Activated T-cell treated with anti-CD3 and anti-CD28 coated beads for 48 hours (primary cell): ENCODE measurements around the gene MAP7D2.
"Not testable (repeated sequence)": the region's sequence is repeated elsewhere in the genome, so short reads cannot be mapped to it uniquely, and the experiment has no call there.

Experiments
- DNase-seq: peaks from one replicate; pipeline ENCODE4 v3.0.0-alpha.2; 2020; ENCODE audit warnings: low read depth

Gene MAP7D2

DNA sequence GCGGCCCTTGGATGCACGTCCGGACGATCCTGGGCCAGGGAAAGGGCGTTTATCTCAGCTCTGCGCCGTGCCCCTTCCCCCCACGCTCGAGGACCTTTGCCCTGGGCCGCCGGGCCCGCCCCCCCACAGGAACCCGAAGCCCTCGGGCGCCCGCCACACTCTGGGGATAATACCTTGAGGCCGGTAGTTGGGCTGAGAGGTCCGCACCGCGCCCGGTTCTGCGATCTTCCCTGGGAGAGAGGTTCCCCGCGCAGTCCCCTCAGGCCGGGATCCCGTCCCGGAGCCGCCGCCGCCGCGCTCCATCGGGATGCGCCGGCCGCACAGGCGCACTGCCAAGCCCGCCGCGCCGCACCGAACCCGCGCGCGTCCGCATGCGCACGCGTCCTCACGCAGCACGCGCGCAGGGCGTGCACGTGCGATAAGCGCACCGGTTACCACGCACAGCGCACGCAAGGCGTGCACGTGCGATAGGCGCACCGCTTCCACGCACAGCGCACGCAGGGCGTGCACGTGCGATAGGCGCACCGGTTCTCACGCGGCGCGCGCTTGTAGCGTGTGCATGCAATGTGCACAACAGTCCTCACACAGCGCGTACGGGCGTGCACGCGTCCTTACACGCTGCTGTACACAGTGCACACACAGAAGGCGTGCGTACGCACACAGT, at the start of gene MAP7D2:
Gene MAP7D2, minus strand, starts transcription at position 331 of the 664 bp plus-strand sequence. Its CDS starts 28 bp downstream, at position 303.
- no peak for DNase-seq

DNA sequence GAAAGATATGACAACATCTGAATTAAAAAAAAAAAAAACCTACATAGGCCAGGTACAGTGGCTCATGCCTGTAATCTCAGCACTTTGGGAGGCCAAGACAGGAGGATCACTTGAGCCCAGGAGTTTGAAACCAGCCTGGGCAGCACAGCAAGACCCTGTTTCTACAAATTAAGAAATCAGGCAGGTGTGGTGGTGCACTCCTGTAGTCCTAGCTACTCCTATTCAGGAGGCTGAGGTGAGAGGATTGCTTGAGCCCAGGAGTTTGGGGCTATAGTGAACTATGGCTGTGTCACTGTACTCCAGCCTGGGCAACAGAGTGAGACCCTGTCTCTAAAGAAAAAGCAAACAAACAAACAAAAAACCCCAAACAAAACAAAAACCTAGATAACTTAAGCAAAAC, 45.8 kb upstream of the MAP7D2 start:
- not testable (repeated sequence) for DNase-seq

DNA sequence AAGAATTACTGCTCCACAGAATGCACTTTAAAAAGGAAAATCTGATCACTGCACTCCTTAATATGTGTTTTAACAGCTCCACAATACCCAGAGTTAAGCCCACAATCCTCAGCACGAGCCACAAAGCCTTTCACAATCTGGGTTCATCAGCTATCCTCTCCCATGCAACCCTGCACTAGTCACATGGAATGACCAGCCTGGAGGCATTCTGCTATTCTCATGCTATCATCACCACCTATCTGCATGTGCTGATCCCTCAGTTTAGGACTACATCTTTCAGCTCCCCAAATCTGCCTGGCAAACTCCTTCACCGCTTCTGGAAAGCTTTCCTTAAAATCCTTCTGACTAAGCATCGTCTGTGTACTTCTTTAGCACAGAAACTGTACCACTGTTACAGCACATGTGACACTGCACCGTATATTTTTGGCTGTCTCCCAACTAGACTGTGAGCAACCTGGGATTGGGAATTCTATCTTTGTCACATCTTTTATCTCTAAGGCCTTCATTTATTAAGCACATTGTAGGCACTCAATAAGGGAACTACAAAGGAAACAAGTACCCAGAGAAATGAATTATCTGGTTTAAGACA, 43.2 kb upstream of the MAP7D2 start:
- no peak for DNase-seq

DNA sequence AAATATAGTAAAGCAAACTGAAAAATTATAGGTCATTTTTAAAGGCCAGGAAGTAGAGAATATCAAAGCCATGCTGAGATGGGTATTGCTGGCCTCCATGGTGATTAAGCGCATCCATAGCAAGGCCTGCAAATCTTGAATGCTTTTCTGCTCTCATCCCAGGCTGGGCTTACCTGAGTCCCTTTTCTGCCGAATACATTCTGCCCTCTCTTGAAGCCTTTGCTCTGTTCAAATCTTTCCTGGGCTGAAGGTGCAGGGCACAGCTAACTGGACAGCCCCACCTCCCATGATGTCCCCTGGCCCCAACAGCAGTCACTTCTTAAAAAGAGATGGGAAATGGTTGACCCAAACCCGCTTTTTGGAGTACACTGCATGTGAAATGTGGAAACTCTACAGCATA, 35.0 kb upstream of the MAP7D2 start:
- DNase-seq = no peak

- DNase-seq = no peak
Observed at GRCh38 chrX:20149326-20149725, 32.6 kb upstream of the MAP7D2 start.

GRCh38 chrX:20147561-20147960, 30.9 kb upstream of the MAP7D2 start:
- DNase-seq = no peak

DNA sequence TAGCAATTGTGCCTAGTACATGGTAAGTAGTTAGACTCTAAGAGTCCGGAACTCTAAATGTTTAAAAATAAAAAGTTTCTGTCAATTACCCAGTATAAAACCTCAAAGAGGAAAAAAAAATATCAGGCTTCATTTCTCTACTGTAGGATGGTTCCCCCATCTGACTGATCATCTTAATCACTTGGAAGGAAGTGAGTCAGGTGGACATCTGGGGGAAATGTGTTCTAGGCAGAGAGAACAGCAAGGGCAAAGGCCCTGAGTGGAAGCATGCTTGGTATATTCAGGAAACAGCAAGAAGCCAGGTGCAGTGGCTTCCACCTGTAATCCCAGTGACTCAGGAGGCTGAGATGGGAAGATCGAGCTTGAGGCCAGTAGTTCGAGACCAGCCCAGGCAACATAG, 27.8 kb upstream of the MAP7D2 start:
- DNase-seq = no peak

- no peak for DNase-seq
Observed at GRCh38 chrX:20143561-20143960, 26.9 kb upstream of the MAP7D2 start.

DNA sequence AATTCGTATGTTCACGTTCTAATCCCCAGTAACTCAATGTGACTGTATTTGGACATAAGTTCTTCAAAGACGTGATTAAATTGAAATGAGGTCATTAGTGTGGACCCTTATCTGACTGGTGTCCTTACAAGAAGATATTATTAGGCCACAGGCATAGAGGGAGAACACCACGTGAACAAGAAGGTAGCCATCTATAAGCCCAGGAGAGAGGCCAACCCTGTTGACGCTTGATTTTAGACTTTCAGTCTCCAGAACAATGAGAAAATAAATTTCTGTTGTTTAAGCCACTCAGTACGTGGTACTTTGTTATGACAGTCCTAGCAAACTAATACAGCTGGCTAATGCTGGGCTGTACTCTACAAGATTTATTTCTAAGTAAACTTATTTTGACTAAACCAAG, 26.4 kb upstream of the MAP7D2 start:
- DNase-seq = no peak

DNA sequence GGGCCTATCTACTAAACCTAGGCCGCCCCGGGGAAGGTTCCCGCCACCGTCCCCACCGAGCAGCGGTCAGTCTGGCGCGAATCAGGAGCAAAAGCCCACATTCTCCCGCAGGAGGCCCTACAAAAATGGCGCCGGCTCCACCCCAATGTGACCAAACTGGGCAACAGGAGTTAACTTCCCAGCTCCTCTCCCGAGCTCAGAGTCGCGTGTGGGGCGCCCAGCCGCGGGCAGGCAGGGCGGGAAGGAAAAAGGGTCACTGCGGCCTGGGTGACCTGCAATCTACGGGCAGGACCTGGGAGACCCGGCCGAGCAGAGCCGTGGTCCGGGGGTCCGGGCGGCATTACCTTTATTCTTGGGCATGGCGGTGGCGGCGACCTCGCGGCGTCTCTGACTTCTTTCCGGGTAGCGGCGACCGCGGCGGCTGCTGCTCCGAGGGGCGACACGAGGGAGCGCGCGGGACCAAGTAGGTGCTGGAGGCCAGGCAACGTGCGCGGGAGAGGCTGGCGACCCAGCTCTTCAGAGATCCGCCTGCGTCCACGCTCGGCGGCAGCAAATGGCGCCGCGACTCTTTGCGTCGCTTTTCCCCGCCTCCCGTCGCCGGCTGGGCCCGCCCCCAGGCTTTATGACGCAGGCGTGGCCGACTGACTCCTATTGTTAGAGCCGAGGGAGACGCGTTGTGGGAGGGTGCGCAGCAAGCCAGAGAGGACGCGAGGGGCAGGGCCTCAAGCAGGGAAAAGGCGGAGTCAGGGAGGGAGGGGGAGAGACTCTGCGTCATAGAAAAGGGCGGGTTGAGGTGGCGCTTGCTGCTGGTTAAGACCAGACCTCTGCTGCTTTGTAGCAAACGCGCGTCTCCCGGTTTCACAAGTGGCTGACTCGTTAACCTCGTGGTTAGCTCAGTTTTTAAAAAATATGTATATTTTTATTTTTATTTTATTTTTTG, 24.8 kb upstream of the MAP7D2 start, which contains the start of gene EIF1AX:
Gene EIF1AX, minus strand, starts transcription at position 558 of the 940 bp plus-strand sequence. Its CDS starts 198 bp downstream, at position 360.
- peak; percentile 90 for DNase-seq

DNA sequence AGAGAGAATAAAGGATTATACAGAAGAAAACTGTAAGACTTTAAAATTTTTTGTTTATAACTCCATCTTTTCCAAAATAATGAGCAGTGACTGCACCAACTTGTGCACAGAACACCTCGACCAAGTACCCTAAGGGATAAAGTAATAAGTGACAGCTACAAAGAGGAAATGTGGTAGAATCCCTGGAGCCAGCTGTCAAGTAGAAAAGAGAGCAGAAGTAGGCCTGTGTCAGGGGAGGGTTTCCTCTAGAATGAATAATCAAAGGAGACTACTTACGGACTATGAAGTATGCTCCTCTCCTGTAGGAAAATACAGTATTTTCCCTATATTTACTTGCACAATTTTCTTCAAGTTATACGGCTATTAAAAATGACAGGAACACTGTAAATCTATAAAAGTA, 23.7 kb upstream of the MAP7D2 start:
- DNase-seq = no peak

DNA sequence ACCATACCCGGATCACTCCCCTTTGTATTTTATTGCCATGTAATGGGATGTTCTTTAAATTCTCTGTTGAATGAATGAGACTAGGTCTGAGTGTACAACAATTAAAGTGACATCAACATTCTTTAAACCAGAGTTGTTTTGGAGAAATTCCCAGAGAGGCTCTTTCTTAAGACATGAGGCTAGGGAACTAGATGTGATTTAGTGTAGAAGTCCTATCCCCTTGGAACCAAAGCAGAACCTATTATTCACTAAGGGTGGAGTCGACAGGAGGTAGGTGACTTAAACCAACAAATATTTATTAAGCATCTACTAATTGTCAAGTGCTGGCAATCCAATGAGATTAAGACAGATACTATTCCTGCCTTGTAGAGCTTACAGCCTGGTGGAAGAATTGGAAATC, 23.3 kb upstream of the MAP7D2 start:
- no peak for DNase-seq

GRCh38 chrX:20135944-20136343, 19.2 kb upstream of the MAP7D2 start:
- no peak for DNase-seq

- DNase-seq = no peak
Observed at GRCh38 chrX:20132666-20133065, 16.0 kb upstream of the MAP7D2 start.

DNA sequence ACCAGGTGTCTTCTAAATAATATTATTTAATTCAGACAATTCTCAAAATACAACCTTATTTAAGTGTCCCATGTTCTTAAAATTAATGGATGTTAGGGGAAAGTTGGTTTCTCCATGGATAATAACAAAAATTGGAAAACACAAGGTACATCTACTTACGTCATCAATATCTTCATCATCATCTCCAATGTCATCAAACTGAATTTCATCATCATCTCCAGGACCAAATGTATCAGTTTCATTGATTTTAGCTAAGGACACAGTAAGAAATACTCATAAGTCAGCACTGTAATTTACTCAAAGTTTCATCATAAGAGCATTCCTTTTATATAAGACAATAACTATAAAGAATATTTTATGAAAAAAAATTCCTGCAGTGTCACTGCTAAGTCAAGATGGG, 13.7 kb upstream of the MAP7D2 start:
- no peak for DNase-seq

GRCh38 chrX:20129547-20129946, 12.8 kb upstream of the MAP7D2 start:
- no peak for DNase-seq

DNA sequence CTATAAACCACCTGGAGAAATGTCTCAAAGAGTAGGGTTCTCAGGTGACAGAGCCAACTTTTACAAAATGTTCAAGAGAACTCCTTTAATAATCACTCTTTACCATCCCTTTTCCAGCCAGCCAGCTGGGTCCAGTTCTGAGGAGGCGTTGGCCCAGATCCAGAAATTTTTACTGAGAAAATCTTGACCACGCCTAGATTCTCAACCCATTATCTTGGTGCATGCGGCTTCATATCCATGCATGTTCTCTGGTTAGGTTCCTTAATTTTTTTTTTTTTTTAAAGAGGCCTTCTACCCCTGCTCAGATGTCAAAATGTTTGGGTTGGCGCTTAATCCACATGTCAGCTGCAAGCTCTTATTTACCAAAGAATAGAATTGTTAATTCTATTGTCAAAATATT, 12.0 kb upstream of the MAP7D2 start:
- DNase-seq = no peak

- DNase-seq = not testable (repeated sequence)
Observed at GRCh38 chrX:20127440-20127839, 10.7 kb upstream of the MAP7D2 start.

GRCh38 chrX:20126833-20127232, 10.1 kb upstream of the MAP7D2 start:
- not testable (repeated sequence) for DNase-seq

- DNase-seq = no peak
Observed at GRCh38 chrX:20124964-20125363, 8.3 kb upstream of the MAP7D2 start.

DNA sequence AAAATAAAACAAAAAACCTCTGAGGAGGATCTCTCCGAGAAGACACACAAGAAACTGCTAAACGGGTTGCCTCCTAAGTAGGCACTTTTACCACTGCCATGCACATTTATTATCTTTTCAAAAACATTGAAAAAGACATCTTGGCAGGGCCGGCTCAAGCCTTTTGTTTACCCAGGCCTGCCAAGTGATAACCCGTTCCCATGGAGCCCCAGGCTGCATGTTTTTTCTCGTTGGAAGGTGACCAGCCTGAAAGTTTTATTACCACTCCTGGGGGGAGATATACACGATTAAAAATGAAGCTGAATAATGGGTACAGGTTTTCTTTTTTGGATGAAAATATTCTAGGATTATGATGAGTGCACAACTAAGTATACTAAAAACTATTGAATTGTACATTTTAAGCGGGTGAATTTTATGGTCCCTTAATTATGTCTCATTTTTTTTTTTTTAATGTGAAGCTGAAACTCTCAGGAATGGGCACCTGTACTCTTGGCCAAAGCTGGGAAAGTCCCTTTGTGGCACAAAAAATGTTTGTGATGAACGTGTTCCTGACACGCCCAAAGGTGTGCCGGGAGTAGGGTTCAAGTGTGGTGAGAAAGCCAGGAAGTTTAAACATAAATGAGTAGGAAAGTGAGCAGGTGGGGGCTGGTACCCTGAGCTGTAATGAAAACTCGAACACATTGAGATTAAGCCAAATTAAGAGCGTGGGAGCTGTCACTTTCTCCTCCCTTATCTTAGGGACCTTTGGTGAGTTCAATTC, 1.5 kb upstream of the MAP7D2 start:
- no peak for DNase-seq

DNA sequence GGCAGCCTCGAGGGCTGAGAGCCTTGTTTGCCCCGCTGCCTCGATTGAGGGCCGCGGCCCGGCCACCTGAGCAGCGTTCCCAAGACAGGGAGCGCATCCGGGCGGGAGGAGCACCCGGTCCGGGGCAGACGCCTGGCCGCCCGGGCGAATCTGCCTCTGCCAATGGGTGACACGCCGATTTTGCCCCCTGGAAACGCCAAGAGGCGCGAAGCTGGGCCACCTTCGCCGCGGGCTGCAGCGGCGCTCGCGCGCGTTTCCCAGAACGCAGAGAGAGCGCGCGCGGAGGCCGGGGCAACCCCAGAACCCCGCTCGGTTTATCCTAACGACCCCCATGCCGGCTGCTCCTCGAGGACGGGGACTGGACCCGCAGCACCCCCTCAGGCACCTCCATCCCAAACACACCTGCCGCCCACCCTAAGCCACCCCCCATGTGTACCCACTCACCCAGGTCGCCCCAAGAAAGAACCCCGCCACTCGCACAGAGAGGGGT, 575 bp downstream of the MAP7D2 start:
- DNase-seq = no peak
